GM12878 (cell line): ENCODE data around the gene LINGO1. TPM values are rescaled to one million over a fixed set of nuclear protein-coding genes. Genes with fewer than 3 reads are reported as not detected.

Source experiments
- ATAC-seq: fragments of 200-7000 bp; cut with Tn5 transposase; 3 replicates; pipeline ENCODE4 v1.9.1; 2020; ENCODE audit warnings: mild to moderate bottlenecking, moderate library complexity
- BruUV-seq: library from RNA; stranded (reverse); fragments of 400-500 nt; replicated peaks from 2 replicates; lab custom pipeline; 2021; lab: Mats Ljungman, UMichigan
- CTCF ChIA-PET: fragments of 300-600 bp; sonication (Branson Sonifier 250); formaldehyde crosslinking; extraction: SDS; loops from one replicate; lab custom pipeline; 2021; ENCODE audit warnings: inconsistent platforms; lab: Yijun Ruan, JAX
- POLR2A ChIA-PET: fragments of 350-600 bp; formaldehyde crosslinking; extraction: SDS; loops from one replicate; lab custom pipeline; 2021; ENCODE audit warnings: inconsistent platforms; lab: Charles Lee
- RAD21 ChIA-PET: fragments of 300-600 bp; sonication (Branson Sonifier 250); formaldehyde crosslinking; loops from one replicate; lab custom pipeline; 2023; ENCODE audit warnings: antibody characterized with exemption; ENCODE audit not compliant: unreplicated experiment; lab: Charles Lee
- SMC1A ChIA-PET: fragments of 300-600 bp; sonication (Branson Sonifier 250); formaldehyde crosslinking; loops from one replicate; lab custom pipeline; 2023; ENCODE audit not compliant: unreplicated experiment, uncharacterized antibody; lab: Charles Lee
- DNase-seq: peaks from one replicate; pipeline ENCODE4 v3.0.0-alpha.2; 2011; ENCODE audit warnings: low read depth, low spot score
- FAIRE-seq: peaks from 3 replicates; lab custom pipeline; 2011; peaks lifted over from hg19 to GRCh38; lab: Jason Lieb, UNC
- H2AFZ ChIP-seq: 2 replicates; pipeline ENCODE4 v1.6.0; 2011; ENCODE audit warnings: low read depth, low read length, control low read depth; ENCODE audit not compliant: control insufficient read depth
- H3K27ac ChIP-seq: 2 replicates; pipeline ENCODE4 v1.5.1; 2011; ENCODE audit warnings: control low read depth; ENCODE audit not compliant: control insufficient read depth, insufficient read depth
- H3K27me3 ChIP-seq, 2 experiments: replicated peaks in 1 of 2; 2 replicates each; pipeline versions ENCODE4 v1.6.0 to v1.6.1; 2011; ENCODE audit warnings: low read length in 1 of 2; ENCODE audit not compliant: control insufficient read depth in 2 of 2, insufficient read depth in 2 of 2
- H3K36me3 ChIP-seq, 2 experiments: 2 replicates each; pipeline ENCODE4 v1.5.1; 2011; ENCODE audit warnings: low read length in 1 of 2; ENCODE audit not compliant: control insufficient read depth in 2 of 2, insufficient read depth in 2 of 2
- H3K4me1 ChIP-seq: 2 replicates; pipeline ENCODE4 v1.6.1; 2011; ENCODE audit warnings: mild to moderate bottlenecking, low read length, moderate library complexity, mixed read lengths; ENCODE audit not compliant: control insufficient read depth, insufficient read depth
- H3K4me2 ChIP-seq: 2 replicates; pipeline ENCODE4 v1.6.0; 2011; ENCODE audit warnings: control low read depth; ENCODE audit not compliant: control insufficient read depth, insufficient read depth
- H3K4me3 ChIP-seq: fragments of 200-600 bp; sonication (generic); 2 replicates; pipeline ENCODE4 v1.5.1; 2016
- H3K79me2 ChIP-seq: 2 replicates; pipeline ENCODE4 v1.6.0; 2011; ENCODE audit warnings: low read length; ENCODE audit not compliant: control insufficient read depth, insufficient read depth
- H3K9ac ChIP-seq: 2 replicates; pipeline ENCODE4 v1.8.0; 2011; ENCODE audit warnings: low read length, control low read depth, mixed read lengths; ENCODE audit not compliant: control insufficient read depth, insufficient read depth
- H3K9me3 ChIP-seq: replicated peaks from 3 replicates; pipeline ENCODE4 v1.5.1; 2011; ENCODE audit warnings: mild to moderate bottlenecking, low read length; ENCODE audit not compliant: control insufficient read depth, insufficient read depth
- H4K20me1 ChIP-seq: 2 replicates; pipeline ENCODE4 v1.6.0; 2011; ENCODE audit not compliant: control insufficient read depth, insufficient read depth
- CEBPZ ChIP-seq: fragments of 150-350 bp; IDR thresholded peaks from 2 replicates; pipeline ENCODE4 v1.6.1; 2016; ENCODE audit warnings: low read depth, low read length
- PML ChIP-seq: IDR thresholded peaks from 2 replicates; pipeline ENCODE4 v1.6.1; 2012; ENCODE audit warnings: low read length, inconsistent platforms
- SIN3A ChIP-seq: IDR thresholded peaks from 2 replicates; pipeline ENCODE4 v1.6.1; 2012; ENCODE audit warnings: low read depth, low read length, improper control_type of control experiment
- SUPT20H ChIP-seq: IDR thresholded peaks from 2 replicates; pipeline ENCODE4 v1.6.1; 2011; ENCODE audit warnings: low read depth, mild to moderate bottlenecking, low read length, moderate library complexity, borderline replicate concordance; ENCODE audit not compliant: control insufficient read depth
- ZNF592 ChIP-seq: fragments of 450-650 bp; IDR thresholded peaks from 2 replicates; pipeline ENCODE4 v1.6.1; 2017; ENCODE audit warnings: mild to moderate bottlenecking, moderate library complexity
- WGBS: methylation state at CpG from one replicate; pipeline ENCODE4 v1.1.6; 2016; ENCODE audit warnings: low lambda C conversion rate; ENCODE audit not compliant: insufficient replicate concordance, insufficient coverage; ENCODE audit errors: missing lambda C conversion rate; 5-methylcytosine and 5-hydroxymethylcytosine counted together
- in situ Hi-C: fragments of 300-500 bp; cut with MboI; formaldehyde crosslinking; loops from 9 replicates; pipeline ENCODE4 v1.14.3; 2018; ENCODE audit warnings: mixed read lengths
- intact Hi-C: fragments of 100-400 bp; cut with micrococcal nuclease; formaldehyde crosslinking; loops from one replicate; pipeline ENCODE4 v1.14.2; 2022; ENCODE audit not compliant: unreplicated experiment
- polyA plus RNA-seq, 11 experiments: library from polyadenylated mRNA; depleted of rRNA in 4 of 11; unstranded in 6 of 11; stranded (reverse) in 5 of 11; fragments of >200 nt; fragmentation: Nextera tagmentation in 4 of 11; fragmentation: Illumina TruSeq in 1 of 11; extraction: Ambion mirVana in 4 of 11; extraction: Trizol in 1 of 11; gene quantifications; 1 replicate in 1 of 11; 2 replicates in 10 of 11; pipeline versions ENCODE4 v1.2.1 to v1.2.3, GENCODE V29; 2011 to 2016; ENCODE audit warnings: inconsistent platforms in 2 of 11, missing spikeins in 2 of 11, low read depth in 1 of 11
- total RNA-seq, 4 experiments: library from RNA; depleted of rRNA in 3 of 4; stranded (reverse); fragments of >200 nt in 3 of 4; fragmentation: Illumina TruSeq in 1 of 4; extraction: Trizol in 1 of 4; gene quantifications; 2 replicates each; pipeline versions ENCODE4 v1.2.1 to v1.2.3, GENCODE V29; 2013 to 2021

The LINGO1 gene
- total and polyA plus RNA-seq, 10 of the 15 experiments (the other 5 are each of a cell fraction or from before 2014, with no cell fraction given) = 0.04 to 3.9 (median 0.17) TPM; not detected in 6

- H3K4me3 ChIP-seq = no peak overlapping the region
- in situ Hi-C loops (no loop called here), intact Hi-C loops (no loop called here)
- H3K79me2 ChIP-seq = no peaks in the 10 kb centered on the region
- H2AFZ ChIP-seq = no peak overlapping the region
- ChIA-PET POLR2A (no interaction called here), RAD21 (no interaction called here), CTCF (no interaction called here), SMC1A (no interaction called here)
- FAIRE-seq (no peak), DNase-seq (no peak), ATAC-seq (no peak)
- no TSS peak for BruUV-seq
- no peak overlapping the region for H3K4me2 ChIP-seq
- H3K9ac ChIP-seq = no peak overlapping the region
- H3K27me3 ChIP-seq = no peaks in the 10 kb centered on the region; a peak in 1 of 4 replicates
- no peaks in the 10 kb centered on the region for H4K20me1 ChIP-seq
- 41% methylated on average over 7 of the region's 9 CpGs for WGBS
- 0 out of 2 replicates have a peak, but pooled peaks cover 3% of the 10 kb centered on the region for H3K4me1 ChIP-seq
- TF ChIP-seq PML = no peak
- no peaks in the 10 kb centered on the region for H3K9me3 ChIP-seq
- no peaks in the 10 kb centered on the region for H3K36me3 ChIP-seq
- H3K27ac ChIP-seq = no peak overlapping the region
These were observed 22.0 kb downstream of the LINGO1 start for GRCh38 chr15:77610731-77611130.

DNA sequence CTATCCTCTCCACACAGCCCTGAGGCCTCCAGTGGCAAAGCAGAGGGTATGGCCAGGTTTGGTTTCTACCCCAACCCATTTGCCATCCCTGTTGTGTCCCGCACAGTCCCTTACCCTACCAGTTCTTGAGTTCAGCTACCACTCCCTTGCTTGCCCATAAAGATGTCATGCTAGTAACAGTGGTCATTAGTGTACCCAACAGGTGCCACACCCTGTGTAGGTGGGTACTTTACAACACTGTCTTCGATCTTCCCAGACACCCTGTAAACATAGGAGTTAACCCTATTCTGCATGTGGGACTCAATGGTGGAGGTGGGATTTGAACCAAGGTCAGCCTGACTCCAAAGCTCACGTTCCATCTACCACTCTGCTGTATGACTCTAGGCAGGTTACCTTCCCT is 23.2 kb downstream of the LINGO1 start:
- CTCF ChIA-PET = interaction anchor here (2.3 kb wide), 1 partner anchor 8 kb away, joined by 9 read pairs; no protein-coding TSS in a partner anchor
- POLR2A ChIA-PET = no interaction called here
- Histone ChIP-seq H3K27me3 (peaks cover 0 to 2% of the 10 kb centered on the region in 2 experiments; a peak in 2 of 4 replicates), H3K4me3 (no peak overlapping the region), H3K4me2 (no peak overlapping the region), H3K27ac (no peak overlapping the region), H3K9me3 (no peaks in the 10 kb centered on the region), H2AFZ (no peak overlapping the region)
- RAD21 ChIA-PET = interaction anchor here (1.4 kb wide), 1 partner anchor 10 kb away, joined by 3 read pairs; no protein-coding TSS in a partner anchor
- no peak for DNase-seq
- intact Hi-C loops = no loop called here
- no peak for TF ChIP-seq SIN3A
- TF ChIP-seq CEBPZ = no peak
- TF ChIP-seq ZNF592 = no peak
- TF ChIP-seq SUPT20H = no peak
- TF ChIP-seq, all 136 proteins: peak for 0
- BruUV-seq = no TSS peak
- H3K79me2 ChIP-seq = no peaks in the 10 kb centered on the region
- SMC1A ChIA-PET = no interaction called here
- no peak for ATAC-seq
- no peaks in the 10 kb centered on the region for H3K36me3 ChIP-seq
- H3K9ac ChIP-seq = no peak overlapping the region
- no peaks in the 10 kb centered on the region for H4K20me1 ChIP-seq
- 29% methylated on average over 3 of the region's 3 CpGs for WGBS
- 0 out of 2 replicates have a peak, but pooled peaks cover 3% of the 10 kb centered on the region for H3K4me1 ChIP-seq
- no peak for FAIRE-seq
- in situ Hi-C loops = no loop called here
